BLaER1 (cell line): Measurements from ENCODE around the gene UBAC2.

Experiments
- H3K27ac ChIP-seq: shearing (Covaris generic); formaldehyde crosslinking; 2 replicates; pipeline ENCODE4 v1.8.1; 2022
- H3K27me3 ChIP-seq: shearing (Covaris generic); formaldehyde crosslinking; 2 replicates; pipeline ENCODE4 v1.8.1; 2022
- H3K36me3 ChIP-seq: shearing (Covaris generic); formaldehyde crosslinking; 2 replicates; pipeline ENCODE4 v1.8.1; 2022
- H3K4me1 ChIP-seq: shearing (Covaris generic); formaldehyde crosslinking; 2 replicates; pipeline ENCODE4 v1.8.1; 2022
- H3K4me2 ChIP-seq: shearing (Covaris generic); formaldehyde crosslinking; 2 replicates; pipeline ENCODE4 v1.8.1; 2022
- H3K4me3 ChIP-seq: shearing (Covaris generic); formaldehyde crosslinking; 2 replicates; pipeline ENCODE4 v1.8.1; 2022
- H3K9ac ChIP-seq: shearing (Covaris generic); formaldehyde crosslinking; 2 replicates; pipeline ENCODE4 v1.8.1; 2022
- H3K9me3 ChIP-seq: shearing (Covaris generic); formaldehyde crosslinking; 2 replicates; pipeline ENCODE4 v1.8.1; 2022
- H4K20me1 ChIP-seq: shearing (Covaris generic); formaldehyde crosslinking; 2 replicates; pipeline ENCODE4 v1.8.1; 2022
- Cebpa-rat ChIP-seq: shearing (Covaris generic); IDR thresholded peaks from 2 replicates; pipeline ENCODE4 v1.8.1; 2022

Gene UBAC2

DNA sequence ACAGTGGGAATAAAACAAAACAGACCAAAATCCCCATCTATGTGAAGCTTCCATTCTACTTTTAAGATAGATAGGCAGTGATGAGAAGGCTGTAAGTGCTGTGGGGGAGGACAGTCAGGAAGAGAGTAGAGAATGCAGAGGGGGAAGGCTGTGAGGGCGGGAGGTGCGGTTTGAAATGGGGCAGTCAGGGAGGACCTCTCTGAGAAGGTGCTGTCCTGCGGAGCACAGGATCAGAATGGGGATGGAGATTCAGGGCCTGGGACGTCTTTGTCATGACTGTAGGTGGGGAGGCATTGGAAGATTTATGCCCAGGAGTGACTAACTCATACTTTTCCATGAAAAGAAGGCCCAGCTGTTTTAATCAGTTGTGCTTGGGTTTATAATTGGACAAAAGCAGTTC lies 110.5 kb downstream of the UBAC2 start:
- no peak for TF ChIP-seq Cebpa-rat
- Histone ChIP-seq H4K20me1 (peaks cover 55% of the 10 kb centered on the region), H3K9ac (no peak overlapping the region), H3K36me3 (peaks cover 62% of the 10 kb centered on the region), H3K27me3 (no peaks in the 10 kb centered on the region), H3K4me3 (no peak overlapping the region), H3K4me2 (no peak overlapping the region), H3K9me3 (peaks cover 8% of the 10 kb centered on the region; the same call in 1 of the 2 replicates), H3K4me1 (no peaks in the 10 kb centered on the region), H3K27ac (no peak overlapping the region)

GRCh38 chr13:99311748-99312492 lies 111.3 kb downstream of the UBAC2 start:
- Histone ChIP-seq H3K4me1 (no peaks in the 10 kb centered on the region), H3K27ac (no peak overlapping the region)

DNA sequence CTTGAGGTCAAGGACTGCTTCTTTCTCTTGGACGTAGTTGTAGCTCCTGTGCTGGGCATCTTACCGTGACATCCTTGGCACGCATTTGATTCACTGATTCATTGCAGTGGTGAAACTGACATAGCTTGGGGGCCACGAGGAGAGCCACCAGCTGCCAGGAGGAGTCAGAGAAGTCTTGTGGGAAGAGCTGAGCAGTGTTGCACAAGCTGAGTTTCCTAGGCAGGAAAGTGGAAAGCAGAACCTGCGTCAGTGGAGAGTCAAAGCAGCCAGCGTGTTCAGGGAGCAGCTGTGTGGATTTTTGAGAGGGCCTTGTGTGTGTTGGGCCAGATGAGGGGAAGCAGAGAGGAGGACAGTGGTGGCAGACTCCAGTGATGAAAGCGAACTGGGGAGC lies 111.8 kb downstream of the UBAC2 start:
- no peak overlapping the region for H3K9ac ChIP-seq
- no peaks in the 10 kb centered on the region for H3K27me3 ChIP-seq
- peaks cover 72% of the 10 kb centered on the region for H3K36me3 ChIP-seq
- no peak overlapping the region for H3K4me3 ChIP-seq
- no peak overlapping the region for H3K4me2 ChIP-seq
- H3K27ac ChIP-seq = no peak overlapping the region
- peaks cover 8% of the 10 kb centered on the region; the same call in 1 of the 2 replicates for H3K9me3 ChIP-seq
- H3K4me1 ChIP-seq = no peaks in the 10 kb centered on the region
- H4K20me1 ChIP-seq = peaks cover 54% of the 10 kb centered on the region
- no peak for TF ChIP-seq Cebpa-rat

More at GRCh38 chr13:99311748-99312492, 111.3 kb downstream of the UBAC2 start:
- Histone ChIP-seq H3K27me3 (no peaks in the 10 kb centered on the region), H3K36me3 (peaks cover 66% of the 10 kb centered on the region), H3K9me3 (peaks cover 8% of the 10 kb centered on the region; the same call in 1 of the 2 replicates), H3K4me2 (no peak overlapping the region), H4K20me1 (peaks cover 54% of the 10 kb centered on the region), H3K9ac (no peak overlapping the region), H3K4me3 (no peak overlapping the region)
- TF ChIP-seq Cebpa-rat = peak; percentile 72; the same call in 1 of the 2 replicates

- no peak for TF ChIP-seq Cebpa-rat
- H4K20me1 ChIP-seq = peaks cover 54% of the 10 kb centered on the region
- H3K27me3 ChIP-seq = no peaks in the 10 kb centered on the region
- H3K4me1 ChIP-seq = no peaks in the 10 kb centered on the region
- no peak overlapping the region for H3K4me3 ChIP-seq
- H3K9me3 ChIP-seq = 0 out of 2 replicates have a peak, but pooled peaks cover under 1% of the 10 kb centered on the region
- H3K36me3 ChIP-seq = peaks cover 69% of the 10 kb centered on the region
- no peak overlapping the region for H3K4me2 ChIP-seq
- no peak overlapping the region for H3K9ac ChIP-seq
- H3K27ac ChIP-seq = no peak overlapping the region
Observed at GRCh38 chr13:99313501-99313900, 112.8 kb downstream of the UBAC2 start.

DNA sequence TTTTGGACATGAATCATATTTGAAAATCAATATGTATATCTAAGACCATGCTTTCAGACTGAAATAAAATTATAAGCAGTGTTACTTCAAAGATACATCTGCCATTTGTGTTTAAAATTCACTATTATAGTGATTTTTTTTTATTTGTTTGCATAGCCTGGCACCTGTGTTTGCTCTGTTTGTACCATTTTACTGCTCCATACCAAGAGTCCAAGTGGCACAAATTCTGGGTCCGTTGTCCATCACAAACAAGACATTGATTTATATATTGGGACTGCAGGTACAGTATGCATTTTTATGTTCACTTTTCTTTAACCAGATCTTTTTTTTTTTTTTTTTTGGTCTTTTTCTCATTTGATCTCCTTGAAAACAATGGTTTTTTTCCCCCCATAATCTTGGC lies 113.3 kb downstream of the UBAC2 start:
- H3K27me3 ChIP-seq = no peaks in the 10 kb centered on the region
- H3K36me3 ChIP-seq = peaks cover 69% of the 10 kb centered on the region
- H3K27ac ChIP-seq = no peak overlapping the region
- TF ChIP-seq Cebpa-rat = no peak
- no peak overlapping the region for H3K4me3 ChIP-seq
- no peak overlapping the region for H3K4me2 ChIP-seq
- peaks cover 56% of the 10 kb centered on the region for H4K20me1 ChIP-seq
- no peaks in the 10 kb centered on the region for H3K4me1 ChIP-seq
- H3K9me3 ChIP-seq = no peaks in the 10 kb centered on the region
- H3K9ac ChIP-seq = no peak overlapping the region

DNA sequence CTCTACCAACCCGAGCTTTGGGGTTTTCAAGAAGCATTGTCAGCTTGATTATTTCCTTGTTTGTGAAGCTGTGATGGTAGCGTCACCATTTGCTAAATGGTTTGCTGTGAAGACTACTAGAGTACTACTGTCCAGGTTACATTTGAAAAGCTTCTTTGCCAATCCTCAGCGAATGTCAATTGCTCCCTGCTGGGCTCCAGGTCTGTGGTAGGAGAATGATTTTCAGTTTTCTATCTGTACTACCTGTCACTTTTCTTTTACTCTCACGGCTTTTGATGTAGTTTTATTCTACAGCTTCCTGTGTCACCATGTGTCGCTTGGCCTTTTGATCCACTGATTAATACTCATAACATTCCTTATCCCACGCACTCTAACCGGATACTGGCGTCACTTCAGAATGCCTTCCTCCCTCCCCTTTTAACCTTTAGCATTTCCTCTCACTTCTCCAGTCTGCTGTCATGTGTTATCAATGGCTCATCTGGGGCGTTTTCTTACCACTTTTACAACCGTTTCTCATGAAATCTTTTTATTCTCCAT lies 114.1 kb downstream of the UBAC2 start:
- Histone ChIP-seq H3K4me2 (no peak overlapping the region), H3K4me1 (no peaks in the 10 kb centered on the region), H3K27me3 (no peaks in the 10 kb centered on the region), H4K20me1 (peaks cover 62% of the 10 kb centered on the region), H3K27ac (no peak overlapping the region), H3K9me3 (no peaks in the 10 kb centered on the region), H3K4me3 (no peak overlapping the region), H3K9ac (no peak overlapping the region), H3K36me3 (peaks cover 69% of the 10 kb centered on the region)
- TF ChIP-seq Cebpa-rat = no peak

- no peak overlapping the region for H3K4me3 ChIP-seq
- H3K36me3 ChIP-seq = peaks cover 65% of the 10 kb centered on the region
- peaks cover 62% of the 10 kb centered on the region for H4K20me1 ChIP-seq
- no peaks in the 10 kb centered on the region for H3K27me3 ChIP-seq
- H3K27ac ChIP-seq = no peak overlapping the region
- no peak overlapping the region for H3K4me2 ChIP-seq
- H3K9ac ChIP-seq = no peak overlapping the region
- peaks cover 2% of the 10 kb centered on the region for H3K4me1 ChIP-seq
- TF ChIP-seq Cebpa-rat = no peak
- H3K9me3 ChIP-seq = no peaks in the 10 kb centered on the region
Observed at GRCh38 chr13:99315186-99315585, 114.5 kb downstream of the UBAC2 start.

DNA sequence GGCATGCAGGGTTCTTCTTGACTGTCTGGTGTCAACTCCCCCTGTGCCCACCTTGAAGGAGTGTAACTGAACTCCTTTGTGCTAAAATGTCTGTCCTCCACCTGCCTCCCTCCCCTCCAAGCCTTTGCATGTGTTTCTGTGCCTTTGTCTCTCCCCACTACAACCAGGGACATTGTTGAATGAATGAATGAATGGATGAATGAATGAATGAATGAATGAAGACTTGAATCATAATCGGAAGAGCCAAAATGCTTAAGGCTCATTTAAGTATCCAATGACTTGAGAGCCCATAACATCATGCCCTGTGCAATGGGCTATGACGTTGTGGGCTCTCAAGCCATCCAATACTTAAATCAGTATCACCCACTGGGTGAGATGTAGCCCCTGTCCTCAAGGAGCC lies 115.6 kb downstream of the UBAC2 start:
- Histone ChIP-seq H3K27ac (no peak overlapping the region), H3K4me1 (peaks cover 13% of the 10 kb centered on the region), H4K20me1 (peaks cover 52% of the 10 kb centered on the region)

GRCh38 chr13:99316657-99317256 lies 116.1 kb downstream of the UBAC2 start:
- peaks cover 46% of the 10 kb centered on the region for H4K20me1 ChIP-seq
- H3K36me3 ChIP-seq = peaks cover 65% of the 10 kb centered on the region
- H3K9me3 ChIP-seq = no peaks in the 10 kb centered on the region
- no peak overlapping the region for H3K9ac ChIP-seq
- TF ChIP-seq Cebpa-rat = no peak
- H3K27ac ChIP-seq = no peak overlapping the region
- no peak overlapping the region for H3K4me3 ChIP-seq
- H3K4me2 ChIP-seq = no peak overlapping the region
- H3K4me1 ChIP-seq = peaks cover 13% of the 10 kb centered on the region
- no peaks in the 10 kb centered on the region for H3K27me3 ChIP-seq

More for the DNA sequence above, 115.6 kb downstream of the UBAC2 start:
- H3K4me3 ChIP-seq = no peak overlapping the region
- no peak for TF ChIP-seq Cebpa-rat
- H3K9ac ChIP-seq = no peak overlapping the region
- peaks cover 65% of the 10 kb centered on the region for H3K36me3 ChIP-seq
- no peaks in the 10 kb centered on the region for H3K27me3 ChIP-seq
- no peak overlapping the region for H3K4me2 ChIP-seq
- no peaks in the 10 kb centered on the region for H3K9me3 ChIP-seq
